Measurements from ENCODE around the gene VPS72.

Gene VPS72

GRCh38 chr1:151196292-151196800 lies 6.3 kb upstream of the VPS72 start:
- no peak for TF ChIP-seq GATA3 (IDR thresholded peaks at IDR 0.05; ENCODE audit: low read depth, low read length)
- peak; percentile 52; the same call in 1 of the 2 replicates for TF ChIP-seq GATA2 (IDR thresholded peaks at IDR 0.05; ENCODE audit: low read depth, low read length)

GRCh38 chr1:151193856-151194255 lies 3.9 kb upstream of the VPS72 start:
- TF ChIP-seq GATA3 (IDR thresholded peaks at IDR 0.05; ENCODE audit: low read depth, low read length) (no peak), GATA2 (IDR thresholded peaks at IDR 0.05; ENCODE audit: low read depth, low read length) (no peak)

- TF ChIP-seq GATA3 (IDR thresholded peaks at IDR 0.05; ENCODE audit: low read depth, low read length) = no peak
- TF ChIP-seq GATA2 (IDR thresholded peaks at IDR 0.05; ENCODE audit: low read depth, low read length) = no peak
Observed at GRCh38 chr1:151193304-151193703, 3.3 kb upstream of the VPS72 start.

GRCh38 chr1:151192047-151192446 lies 2.0 kb upstream of the VPS72 start:
- TF ChIP-seq GATA2 (IDR thresholded peaks at IDR 0.05; ENCODE audit: low read depth, low read length) = no peak
- TF ChIP-seq GATA3 (IDR thresholded peaks at IDR 0.05; ENCODE audit: low read depth, low read length) = no peak

- TF ChIP-seq GATA2 (IDR thresholded peaks at IDR 0.05; ENCODE audit: low read depth, low read length) (no peak), GATA3 (IDR thresholded peaks at IDR 0.05; ENCODE audit: low read depth, low read length) (no peak)
Observed at GRCh38 chr1:151187205-151187604, 2.8 kb downstream of the VPS72 start.

- TF ChIP-seq GATA3 (IDR thresholded peaks at IDR 0.05; ENCODE audit: low read depth, low read length) = no peak
- no peak for TF ChIP-seq GATA2 (IDR thresholded peaks at IDR 0.05; ENCODE audit: low read depth, low read length)
Observed at GRCh38 chr1:151184211-151184610, 5.8 kb downstream of the VPS72 start.

GRCh38 chr1:151176514-151177045 lies 13.4 kb downstream of the VPS72 start:
- TF ChIP-seq GATA3 (IDR thresholded peaks at IDR 0.05; ENCODE audit: low read depth, low read length) (no peak), GATA2 (IDR thresholded peaks at IDR 0.05; ENCODE audit: low read depth, low read length) (no peak)

- TF ChIP-seq GATA2 (IDR thresholded peaks at IDR 0.05; ENCODE audit: low read depth, low read length) (no peak), GATA3 (IDR thresholded peaks at IDR 0.05; ENCODE audit: low read depth, low read length) (no peak)
Observed at GRCh38 chr1:151175863-151176262, 14.1 kb downstream of the VPS72 start, which contains the start of gene TMOD4. Gene TMOD4, minus strand, starts transcription at chr1:151175981. Its CDS starts 1,106 bp downstream, at chr1:151174875.

- TF ChIP-seq GATA2 (IDR thresholded peaks at IDR 0.05; ENCODE audit: low read depth, low read length) (no peak), GATA3 (IDR thresholded peaks at IDR 0.05; ENCODE audit: low read depth, low read length) (no peak)
Observed at GRCh38 chr1:151175041-151175741, 14.8 kb downstream of the VPS72 start.

- TF ChIP-seq GATA2 (IDR thresholded peaks at IDR 0.05; ENCODE audit: low read depth, low read length) = no peak
- TF ChIP-seq GATA3 (IDR thresholded peaks at IDR 0.05; ENCODE audit: low read depth, low read length) = no peak
Observed at GRCh38 chr1:151171190-151171589, 18.8 kb downstream of the VPS72 start.

GRCh38 chr1:151167116-151167515 lies 22.9 kb downstream of the VPS72 start:
- TF ChIP-seq GATA3 (IDR thresholded peaks at IDR 0.05; ENCODE audit: low read depth, low read length) = no peak
- TF ChIP-seq GATA2 (IDR thresholded peaks at IDR 0.05; ENCODE audit: low read depth, low read length) = no peak

GRCh38 chr1:151166505-151166956 lies 23.5 kb downstream of the VPS72 start:
- TF ChIP-seq GATA3 (IDR thresholded peaks at IDR 0.05; ENCODE audit: low read depth, low read length) (no peak), GATA2 (IDR thresholded peaks at IDR 0.05; ENCODE audit: low read depth, low read length) (no peak)

GRCh38 chr1:151165738-151166504 lies 24.1 kb downstream of the VPS72 start, which contains the start of the genes LYSMD1 and SCNM1:
Gene LYSMD1, minus strand, starts transcription at chr1:151165902. Its CDS starts 644 bp downstream, at chr1:151165258.
Gene SCNM1, plus strand, starts transcription at chr1:151166144. Its CDS starts 9 bp downstream, at chr1:151166153.
- no peak for TF ChIP-seq GATA3 (IDR thresholded peaks at IDR 0.05; ENCODE audit: low read depth, low read length)
- no peak for TF ChIP-seq GATA2 (IDR thresholded peaks at IDR 0.05; ENCODE audit: low read depth, low read length)

- TF ChIP-seq GATA2 (IDR thresholded peaks at IDR 0.05; ENCODE audit: low read depth, low read length) (0 out of 2 replicates have a peak, but pooled peaks have one; percentile 3), GATA3 (IDR thresholded peaks at IDR 0.05; ENCODE audit: low read depth, low read length) (no peak)
Observed at GRCh38 chr1:151165281-151165737, 24.7 kb downstream of the VPS72 start.
